SK-N-SH (cell line): ENCODE measurements around the gene PLXND1. TPM values are rescaled to one million over a fixed set of nuclear protein-coding genes. Genes with fewer than 3 reads are reported as not detected.

Source experiments
- CTCF ChIA-PET: fragments of 300-600, 350-600 bp; formaldehyde crosslinking; extraction: SDS; loops from one replicate; lab custom pipeline; 2021; lab: Yijun Ruan, JAX
- POLR2A ChIA-PET: fragments of 350-600 bp; sonication (Branson Sonifier 250); formaldehyde crosslinking; extraction: SDS; loops from one replicate; lab custom pipeline; 2020; ENCODE audit warnings: antibody characterized with exemption, inconsistent platforms; lab: Yijun Ruan, JAX
- DNase-seq: peaks from one replicate; pipeline ENCODE4 v3.0.0; 2012
- H2AFZ ChIP-seq: fragments of 200-600 bp; sonication (generic); 2 replicates; pipeline ENCODE4 v1.8.1; 2016; ENCODE audit warnings: antibody characterized with exemption, mild to moderate bottlenecking, low read depth
- H3F3A ChIP-seq: fragments of 200-600 bp; sonication (generic); replicated peaks from 2 replicates; pipeline ENCODE3; 2016; ENCODE audit warnings: antibody characterized with exemption, mild to moderate bottlenecking; ENCODE audit not compliant: insufficient read depth
- H3K27ac ChIP-seq, 2 experiments: fragments of 200-500 bp in 1 of 2; fragments of 200-600 bp in 1 of 2; sonication (Bioruptor generic) in 1 of 2; sonication (generic), shearing (Covaris generic) in 1 of 2; 2 replicates each; pipeline versions ENCODE4 v1.5.1 to v1.6.1; 2014 to 2016; ENCODE audit warnings: low read depth in 2 of 2, inconsistent platforms in 1 of 2, low read length in 1 of 2, mild to moderate bottlenecking in 1 of 2, mixed read lengths in 1 of 2
- H3K27me3 ChIP-seq: fragments of 200-600 bp; sonication (generic), shearing (Covaris generic); 2 replicates; pipeline ENCODE4 v1.6.1; 2016; ENCODE audit warnings: mixed run types; ENCODE audit not compliant: insufficient read depth
- H3K36me3 ChIP-seq, 2 experiments: fragments of 200-500 bp in 1 of 2; fragments of 200-600 bp in 1 of 2; sonication (Bioruptor generic) in 1 of 2; sonication (generic) in 1 of 2; replicated peaks in 1 of 2; 2 replicates each; pipeline versions ENCODE3 to v1.5.1; 2014 to 2016; ENCODE audit warnings: low read length in 1 of 2, mild to moderate bottlenecking in 1 of 2; ENCODE audit not compliant: insufficient read depth in 2 of 2, control insufficient read depth in 1 of 2
- H3K4me1 ChIP-seq, 2 experiments: fragments of 200-500 bp in 1 of 2; fragments of 200-600 bp in 1 of 2; sonication (Bioruptor generic) in 1 of 2; sonication (generic), shearing (Covaris generic) in 1 of 2; 2 replicates each; pipeline versions ENCODE4 v1.5.1 to v1.6.1; 2014 to 2016; ENCODE audit warnings: low read depth in 1 of 2, low read length in 1 of 2, mixed run types in 1 of 2; ENCODE audit not compliant: insufficient read depth in 2 of 2, control insufficient read depth in 1 of 2
- H3K4me2 ChIP-seq: fragments of 200-600 bp; sonication (generic), shearing (Covaris generic); 2 replicates; pipeline ENCODE4 v1.6.1; 2017; ENCODE audit warnings: mixed run types
- H3K4me3 ChIP-seq, 2 experiments: fragments of 200-500 bp in 1 of 2; fragments of 200-600 bp in 1 of 2; sonication (Bioruptor generic) in 1 of 2; sonication (generic), shearing (Covaris generic) in 1 of 2; 2 replicates each; pipeline versions ENCODE4 v1.5.1 to v1.8.1; 2014 to 2016; ENCODE audit warnings: low read depth in 2 of 2, inconsistent platforms in 1 of 2, low read length in 1 of 2, mild to moderate bottlenecking in 1 of 2, mixed read lengths in 1 of 2, moderate library complexity in 1 of 2
- H3K79me2 ChIP-seq: fragments of 200-600 bp; sonication (generic); 2 replicates; pipeline ENCODE4 v1.8.1; 2017; ENCODE audit warnings: mild to moderate bottlenecking; ENCODE audit not compliant: insufficient read depth
- H3K9ac ChIP-seq: fragments of 200-600 bp; sonication (generic); 2 replicates; pipeline ENCODE4 v1.6.1; 2017; ENCODE audit warnings: mixed run types
- H3K9me2 ChIP-seq: fragments of 200-600 bp; sonication (generic); 2 replicates; pipeline ENCODE4 v1.6.1; 2017; ENCODE audit warnings: mixed run types
- H3K9me3 ChIP-seq: fragments of 200-600 bp; sonication (generic); 2 replicates; pipeline ENCODE4 v1.6.1; 2017; ENCODE audit warnings: mixed run types, mild to moderate bottlenecking, moderate library complexity
- H4K20me1 ChIP-seq: fragments of 200-600 bp; sonication (generic); 2 replicates; pipeline ENCODE4 v1.6.1; 2017; ENCODE audit warnings: mild to moderate bottlenecking, mixed run types; ENCODE audit not compliant: insufficient read depth
- ELF1 ChIP-seq: IDR thresholded peaks from 2 replicates; pipeline ENCODE4 v1.4.0; 2012
- EZH2phosphoT487 ChIP-seq: fragments of 200-600 bp; sonication (generic); IDR thresholded peaks from 2 replicates; pipeline ENCODE4 v1.6.1; 2017; ENCODE audit warnings: low read depth, mixed run types, mild to moderate bottlenecking, antibody characterized with exemption, moderate library complexity, borderline replicate concordance
- FOSL2 ChIP-seq: IDR thresholded peaks from 2 replicates; pipeline ENCODE4 v1.4.0; 2012; ENCODE audit warnings: low read depth, mild to moderate bottlenecking, moderate library complexity, borderline replicate concordance
- FOXJ3 ChIP-seq: sonication (generic); formaldehyde crosslinking; IDR thresholded peaks from 2 replicates; pipeline ENCODE4 v1.5.1; 2020; ENCODE audit warnings: mild to moderate bottlenecking, missing genetic modification reagents
- FOXM1 ChIP-seq: IDR thresholded peaks from 2 replicates; pipeline ENCODE4 v1.4.0; 2012; ENCODE audit warnings: low read depth, mild to moderate bottlenecking
- GATA2 ChIP-seq: sonication (generic); formaldehyde crosslinking; IDR thresholded peaks from 2 replicates; pipeline ENCODE4 v1.5.0; 2020; ENCODE audit warnings: mild to moderate bottlenecking, missing genetic modification reagents
- JUND ChIP-seq: IDR thresholded peaks from 2 replicates; pipeline ENCODE4 v1.4.0; 2012
- MXI1 ChIP-seq: IDR thresholded peaks from 2 replicates; pipeline ENCODE4 v1.6.1; 2012; ENCODE audit warnings: mild to moderate bottlenecking, low read depth, low read length, improper control_type of control experiment
- NRF1 ChIP-seq: IDR thresholded peaks from 2 replicates; pipeline ENCODE4 v1.6.1; 2012; ENCODE audit warnings: low read depth, mild to moderate bottlenecking, low read length
- POLR2AphosphoS5 ChIP-seq: IDR thresholded peaks from 2 replicates; pipeline ENCODE4 v1.6.1; 2012; ENCODE audit warnings: low read depth, low read length
- RAD21 ChIP-seq: IDR thresholded peaks from 2 replicates; pipeline ENCODE4 v1.6.1; 2012; ENCODE audit warnings: mild to moderate bottlenecking, low read length
- RFX5 ChIP-seq: IDR thresholded peaks from 2 replicates; pipeline ENCODE4 v1.6.1; 2012; ENCODE audit warnings: mild to moderate bottlenecking, improper control_type of control experiment, low read length
- RXRA ChIP-seq: IDR thresholded peaks from 2 replicates; pipeline ENCODE4 v1.4.0; 2012; ENCODE audit warnings: low read depth, mild to moderate bottlenecking, borderline replicate concordance
- TAF1 ChIP-seq: IDR thresholded peaks from 2 replicates; pipeline ENCODE4 v1.6.1; 2012; ENCODE audit warnings: low read depth, mild to moderate bottlenecking, low read length, moderate library complexity, borderline replicate concordance
- YY1 ChIP-seq: IDR thresholded peaks from 2 replicates; pipeline ENCODE4 v1.4.0; 2012; ENCODE audit warnings: low read depth, mild to moderate bottlenecking
- WGBS: methylation state at CpG from one replicate; pipeline ENCODE4 v1.1.6; 2017; ENCODE audit warnings: low lambda C conversion rate; 5-methylcytosine and 5-hydroxymethylcytosine counted together
- polyA plus RNA-seq, 3 experiments: library from polyadenylated mRNA; depleted of rRNA; stranded (reverse); fragments of >200 nt; gene quantifications; 2 replicates each; pipeline ENCODE4 v1.2.3, GENCODE V29; 2012
- TF ChIP-seq, protein P1 (sequence below): IDR thresholded peaks from 2 replicates; pipeline ENCODE4 v1.6.1; 2012; ENCODE audit warnings: mild to moderate bottlenecking, low read depth, low read length, moderate library complexity
- TF ChIP-seq, protein P2 (sequence below): IDR thresholded peaks from 2 replicates; pipeline ENCODE4 v1.4.0; 2012; ENCODE audit warnings: low read depth
- TF ChIP-seq, protein P3 (sequence below): IDR thresholded peaks from 2 replicates; pipeline ENCODE4; 2012
- TF ChIP-seq, protein P4 (sequence below): fragments of 150-350 bp; IDR thresholded peaks from 2 replicates; pipeline ENCODE4 v1.6.1; 2016; ENCODE audit warnings: mild to moderate bottlenecking, low read depth, low read length
- TF ChIP-seq, protein P5 (sequence below): fragments of 200-600 bp; sonication (generic); IDR thresholded peaks from 2 replicates; pipeline ENCODE4 v1.6.1; 2017; ENCODE audit warnings: antibody characterized with exemption, mild to moderate bottlenecking, moderate library complexity
- TF ChIP-seq, protein P6 (sequence below): IDR thresholded peaks from 2 replicates; pipeline ENCODE4 v1.4.0; 2012; ENCODE audit warnings: low read depth, borderline replicate concordance

Gene PLXND1
- polyA plus RNA-seq, 1 of the 3 experiments (the other 2 are of a cell fraction), result 53.5 TPM

DNA sequence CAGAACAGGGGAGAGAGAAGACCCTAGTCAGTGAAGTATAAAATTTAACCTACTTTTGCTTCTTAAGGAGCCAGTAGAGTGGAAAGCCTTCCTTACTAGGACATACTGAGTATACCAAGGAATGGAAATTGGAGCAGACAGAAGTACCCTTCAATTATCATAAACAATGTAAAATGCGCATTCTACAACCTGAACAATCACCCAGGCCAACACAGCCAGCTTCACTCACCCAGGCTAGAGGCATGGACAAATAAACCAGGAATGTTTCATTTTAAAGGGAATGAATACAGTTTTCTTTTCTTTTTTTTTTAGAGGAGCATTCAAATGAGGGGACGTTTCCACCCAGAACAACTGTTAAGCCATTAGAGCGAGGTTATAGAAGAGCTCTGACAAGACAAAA lies 41.9 kb upstream of the PLXND1 start:
- no peak for DNase-seq
- Histone ChIP-seq H3K27ac (no peak overlapping the region), H3K27me3 (no peaks in the 10 kb centered on the region), H3K36me3 (peaks cover 0 to 3% of the 10 kb centered on the region in 2 experiments), H3K4me1 (peaks cover 8 to 24% of the 10 kb centered on the region in 2 experiments), H3K9me2 (no peaks in the 10 kb centered on the region), H3K9ac (no peak overlapping the region), H2AFZ (no peak overlapping the region), H3F3A (peaks cover 17% of the 10 kb centered on the region), H3K9me3 (no peaks in the 10 kb centered on the region), H4K20me1 (no peaks in the 10 kb centered on the region), H3K4me2 (no peak overlapping the region), H3K4me3 (no peak overlapping the region), H3K79me2 (no peaks in the 10 kb centered on the region; the same call in 1 of the 2 replicates)
- 89% methylated on average over 3 of the region's 3 CpGs for WGBS
- CTCF ChIA-PET, result interaction anchor here (1.2 to 4.6 kb wide), 10 partner anchors 15 to 354 kb away, joined by 4 to 43 read pairs (median 9); no protein-coding TSS in a partner anchor
- TF ChIP-seq, protein P1, sequence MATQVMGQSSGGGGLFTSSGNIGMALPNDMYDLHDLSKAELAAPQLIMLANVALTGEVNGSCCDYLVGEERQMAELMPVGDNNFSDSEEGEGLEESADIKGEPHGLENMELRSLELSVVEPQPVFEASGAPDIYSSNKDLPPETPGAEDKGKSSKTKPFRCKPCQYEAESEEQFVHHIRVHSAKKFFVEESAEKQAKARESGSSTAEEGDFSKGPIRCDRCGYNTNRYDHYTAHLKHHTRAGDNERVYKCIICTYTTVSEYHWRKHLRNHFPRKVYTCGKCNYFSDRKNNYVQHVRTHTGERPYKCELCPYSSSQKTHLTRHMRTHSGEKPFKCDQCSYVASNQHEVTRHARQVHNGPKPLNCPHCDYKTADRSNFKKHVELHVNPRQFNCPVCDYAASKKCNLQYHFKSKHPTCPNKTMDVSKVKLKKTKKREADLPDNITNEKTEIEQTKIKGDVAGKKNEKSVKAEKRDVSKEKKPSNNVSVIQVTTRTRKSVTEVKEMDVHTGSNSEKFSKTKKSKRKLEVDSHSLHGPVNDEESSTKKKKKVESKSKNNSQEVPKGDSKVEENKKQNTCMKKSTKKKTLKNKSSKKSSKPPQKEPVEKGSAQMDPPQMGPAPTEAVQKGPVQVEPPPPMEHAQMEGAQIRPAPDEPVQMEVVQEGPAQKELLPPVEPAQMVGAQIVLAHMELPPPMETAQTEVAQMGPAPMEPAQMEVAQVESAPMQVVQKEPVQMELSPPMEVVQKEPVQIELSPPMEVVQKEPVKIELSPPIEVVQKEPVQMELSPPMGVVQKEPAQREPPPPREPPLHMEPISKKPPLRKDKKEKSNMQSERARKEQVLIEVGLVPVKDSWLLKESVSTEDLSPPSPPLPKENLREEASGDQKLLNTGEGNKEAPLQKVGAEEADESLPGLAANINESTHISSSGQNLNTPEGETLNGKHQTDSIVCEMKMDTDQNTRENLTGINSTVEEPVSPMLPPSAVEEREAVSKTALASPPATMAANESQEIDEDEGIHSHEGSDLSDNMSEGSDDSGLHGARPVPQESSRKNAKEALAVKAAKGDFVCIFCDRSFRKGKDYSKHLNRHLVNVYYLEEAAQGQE, result no peak
- TF ChIP-seq FOXJ3 (CRISPR knock-in tag) (no peak), TAF1 (no peak), RXRA (no peak), RAD21 (no peak), POLR2AphosphoS5 (no peak), NRF1 (no peak), RFX5 (no peak), JUND (no peak), MXI1 (no peak), GATA2 (CRISPR knock-in tag) (no peak)
- TF ChIP-seq, protein P2, sequence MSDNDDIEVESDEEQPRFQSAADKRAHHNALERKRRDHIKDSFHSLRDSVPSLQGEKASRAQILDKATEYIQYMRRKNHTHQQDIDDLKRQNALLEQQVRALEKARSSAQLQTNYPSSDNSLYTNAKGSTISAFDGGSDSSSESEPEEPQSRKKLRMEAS, result no peak
- TF ChIP-seq, protein P3, sequence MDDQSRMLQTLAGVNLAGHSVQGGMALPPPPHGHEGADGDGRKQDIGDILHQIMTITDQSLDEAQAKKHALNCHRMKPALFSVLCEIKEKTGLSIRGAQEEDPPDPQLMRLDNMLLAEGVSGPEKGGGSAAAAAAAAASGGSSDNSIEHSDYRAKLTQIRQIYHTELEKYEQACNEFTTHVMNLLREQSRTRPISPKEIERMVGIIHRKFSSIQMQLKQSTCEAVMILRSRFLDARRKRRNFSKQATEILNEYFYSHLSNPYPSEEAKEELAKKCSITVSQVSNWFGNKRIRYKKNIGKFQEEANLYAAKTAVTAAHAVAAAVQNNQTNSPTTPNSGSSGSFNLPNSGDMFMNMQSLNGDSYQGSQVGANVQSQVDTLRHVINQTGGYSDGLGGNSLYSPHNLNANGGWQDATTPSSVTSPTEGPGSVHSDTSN, result no peak
- POLR2A ChIA-PET, result no interaction called here

DNA sequence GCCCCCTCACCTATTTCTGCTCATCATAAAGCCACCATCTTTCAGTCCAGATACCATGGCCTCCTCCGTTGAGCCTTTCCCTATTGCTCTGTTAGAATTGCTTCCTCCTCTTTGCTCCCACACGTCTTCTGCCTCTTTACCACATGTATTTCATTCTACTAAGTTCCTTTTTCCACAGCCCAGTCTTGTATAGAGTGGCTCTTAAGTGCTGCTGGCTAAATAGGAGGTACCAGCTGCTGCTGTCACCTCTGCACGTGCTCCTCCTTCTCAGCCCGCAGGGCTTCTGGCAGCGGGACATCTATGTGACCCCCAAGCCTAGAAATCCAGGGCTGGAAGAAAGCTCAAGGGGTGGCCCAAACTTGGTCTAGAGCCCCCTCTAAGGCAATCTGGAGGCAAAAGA lies 38.8 kb upstream of the PLXND1 start:
- CTCF ChIA-PET, result interaction anchor here (1.0 to 1.6 kb wide), 2 partner anchors 15 to 40 kb away, joined by 3 read pairs; no protein-coding TSS in a partner anchor
- no peaks in the 10 kb centered on the region for H3K4me1 ChIP-seq
- no peak overlapping the region for H3K27ac ChIP-seq
- no peaks in the 10 kb centered on the region for H3F3A ChIP-seq
- H3K9ac ChIP-seq, result no peak overlapping the region
- no peaks in the 10 kb centered on the region for H3K9me2 ChIP-seq
- no peak overlapping the region for H3K4me2 ChIP-seq
- H3K36me3 ChIP-seq, result no peaks in the 10 kb centered on the region
- H3K4me3 ChIP-seq, result no peak overlapping the region
- H3K79me2 ChIP-seq, result no peaks in the 10 kb centered on the region
- no peak overlapping the region for H2AFZ ChIP-seq
- H4K20me1 ChIP-seq, result no peaks in the 10 kb centered on the region
- H3K9me3 ChIP-seq, result no peaks in the 10 kb centered on the region
- DNase-seq, result no peak
- POLR2A ChIA-PET, result no interaction called here
- 92% methylated on average over 5 of the region's 5 CpGs for WGBS
- no peaks in the 10 kb centered on the region for H3K27me3 ChIP-seq
- TF ChIP-seq, protein P4, sequence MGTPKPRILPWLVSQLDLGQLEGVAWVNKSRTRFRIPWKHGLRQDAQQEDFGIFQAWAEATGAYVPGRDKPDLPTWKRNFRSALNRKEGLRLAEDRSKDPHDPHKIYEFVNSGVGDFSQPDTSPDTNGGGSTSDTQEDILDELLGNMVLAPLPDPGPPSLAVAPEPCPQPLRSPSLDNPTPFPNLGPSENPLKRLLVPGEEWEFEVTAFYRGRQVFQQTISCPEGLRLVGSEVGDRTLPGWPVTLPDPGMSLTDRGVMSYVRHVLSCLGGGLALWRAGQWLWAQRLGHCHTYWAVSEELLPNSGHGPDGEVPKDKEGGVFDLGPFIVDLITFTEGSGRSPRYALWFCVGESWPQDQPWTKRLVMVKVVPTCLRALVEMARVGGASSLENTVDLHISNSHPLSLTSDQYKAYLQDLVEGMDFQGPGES, result no peak
- TF ChIP-seq FOSL2, result no peak
- no peak for TF ChIP-seq POLR2AphosphoS5
- no peak for TF ChIP-seq YY1
- TF ChIP-seq FOXM1, result no peak
- no peak for TF ChIP-seq RFX5
- TF ChIP-seq, protein P5, sequence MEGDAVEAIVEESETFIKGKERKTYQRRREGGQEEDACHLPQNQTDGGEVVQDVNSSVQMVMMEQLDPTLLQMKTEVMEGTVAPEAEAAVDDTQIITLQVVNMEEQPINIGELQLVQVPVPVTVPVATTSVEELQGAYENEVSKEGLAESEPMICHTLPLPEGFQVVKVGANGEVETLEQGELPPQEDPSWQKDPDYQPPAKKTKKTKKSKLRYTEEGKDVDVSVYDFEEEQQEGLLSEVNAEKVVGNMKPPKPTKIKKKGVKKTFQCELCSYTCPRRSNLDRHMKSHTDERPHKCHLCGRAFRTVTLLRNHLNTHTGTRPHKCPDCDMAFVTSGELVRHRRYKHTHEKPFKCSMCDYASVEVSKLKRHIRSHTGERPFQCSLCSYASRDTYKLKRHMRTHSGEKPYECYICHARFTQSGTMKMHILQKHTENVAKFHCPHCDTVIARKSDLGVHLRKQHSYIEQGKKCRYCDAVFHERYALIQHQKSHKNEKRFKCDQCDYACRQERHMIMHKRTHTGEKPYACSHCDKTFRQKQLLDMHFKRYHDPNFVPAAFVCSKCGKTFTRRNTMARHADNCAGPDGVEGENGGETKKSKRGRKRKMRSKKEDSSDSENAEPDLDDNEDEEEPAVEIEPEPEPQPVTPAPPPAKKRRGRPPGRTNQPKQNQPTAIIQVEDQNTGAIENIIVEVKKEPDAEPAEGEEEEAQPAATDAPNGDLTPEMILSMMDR, result no peak
- no peak for TF ChIP-seq EZH2phosphoT487
- TF ChIP-seq MXI1, result no peak
- TF ChIP-seq ELF1, result no peak
- TF ChIP-seq, protein P6, sequence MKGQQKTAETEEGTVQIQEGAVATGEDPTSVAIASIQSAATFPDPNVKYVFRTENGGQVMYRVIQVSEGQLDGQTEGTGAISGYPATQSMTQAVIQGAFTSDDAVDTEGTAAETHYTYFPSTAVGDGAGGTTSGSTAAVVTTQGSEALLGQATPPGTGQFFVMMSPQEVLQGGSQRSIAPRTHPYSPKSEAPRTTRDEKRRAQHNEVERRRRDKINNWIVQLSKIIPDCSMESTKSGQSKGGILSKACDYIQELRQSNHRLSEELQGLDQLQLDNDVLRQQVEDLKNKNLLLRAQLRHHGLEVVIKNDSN, result no peak
